ENCODE results near the gene ZNF479.

DNA sequence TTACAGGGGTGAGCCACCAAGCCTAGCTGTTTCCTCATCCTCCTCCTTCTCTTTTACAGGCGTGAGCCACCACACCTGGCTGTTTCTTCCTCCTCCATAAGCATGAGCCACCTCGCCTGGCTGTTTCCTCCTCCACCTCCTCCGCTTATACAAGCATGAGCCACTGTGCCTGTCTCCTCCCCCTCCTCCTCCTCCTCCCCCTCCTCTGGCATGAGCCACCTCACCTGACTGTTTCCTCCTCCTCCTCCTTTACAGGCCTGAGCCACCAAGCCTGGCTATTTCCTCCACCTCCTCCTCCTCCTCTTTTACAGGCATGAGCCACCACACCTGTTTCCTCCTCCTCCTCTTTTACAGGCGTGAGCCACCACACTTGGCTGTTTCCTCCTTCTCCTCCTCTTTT, 49.8 kb upstream of the ZNF479 start:
- TF ChIP-seq FOXK2 (IDR thresholded peaks at IDR 0.05) (no peak), SUPT20H (IDR thresholded peaks at IDR 0.05; ENCODE audit: borderline replicate concordance, control insufficient read depth, low read depth, low read length) (no peak), PAX5 (IDR thresholded peaks at IDR 0.05; ENCODE audit: borderline replicate concordance, low read depth, low read length) (no peak), CTCF (IDR thresholded peaks at IDR 0.05 in 2 of 3, conservative IDR thresholded peaks at IDR 0.05 in 1 of 3; ENCODE audit: control insufficient read depth in 2 of 3, extremely low read depth in 1 of 3, insufficient read depth in 1 of 3, low read depth in 3 of 3, low read length in 3 of 3) (no peak), RAD51 (IDR thresholded peaks at IDR 0.05) (no peak), CBX3 (IDR thresholded peaks at IDR 0.05; ENCODE audit: borderline replicate concordance, low read depth) (no peak), ZNF384 (IDR thresholded peaks at IDR 0.05; ENCODE audit: borderline replicate concordance, low read depth, low read length) (no peak), POLR2AphosphoS5 (IDR thresholded peaks at IDR 0.05; ENCODE audit: low read length) (no peak), EP300 (IDR thresholded peaks at IDR 0.05; ENCODE audit: borderline replicate concordance in 1 of 2, control insufficient read depth in 1 of 2, low read depth in 2 of 2, low read length in 2 of 2) (no peak)
- TF ChIP-seq, protein P1, sequence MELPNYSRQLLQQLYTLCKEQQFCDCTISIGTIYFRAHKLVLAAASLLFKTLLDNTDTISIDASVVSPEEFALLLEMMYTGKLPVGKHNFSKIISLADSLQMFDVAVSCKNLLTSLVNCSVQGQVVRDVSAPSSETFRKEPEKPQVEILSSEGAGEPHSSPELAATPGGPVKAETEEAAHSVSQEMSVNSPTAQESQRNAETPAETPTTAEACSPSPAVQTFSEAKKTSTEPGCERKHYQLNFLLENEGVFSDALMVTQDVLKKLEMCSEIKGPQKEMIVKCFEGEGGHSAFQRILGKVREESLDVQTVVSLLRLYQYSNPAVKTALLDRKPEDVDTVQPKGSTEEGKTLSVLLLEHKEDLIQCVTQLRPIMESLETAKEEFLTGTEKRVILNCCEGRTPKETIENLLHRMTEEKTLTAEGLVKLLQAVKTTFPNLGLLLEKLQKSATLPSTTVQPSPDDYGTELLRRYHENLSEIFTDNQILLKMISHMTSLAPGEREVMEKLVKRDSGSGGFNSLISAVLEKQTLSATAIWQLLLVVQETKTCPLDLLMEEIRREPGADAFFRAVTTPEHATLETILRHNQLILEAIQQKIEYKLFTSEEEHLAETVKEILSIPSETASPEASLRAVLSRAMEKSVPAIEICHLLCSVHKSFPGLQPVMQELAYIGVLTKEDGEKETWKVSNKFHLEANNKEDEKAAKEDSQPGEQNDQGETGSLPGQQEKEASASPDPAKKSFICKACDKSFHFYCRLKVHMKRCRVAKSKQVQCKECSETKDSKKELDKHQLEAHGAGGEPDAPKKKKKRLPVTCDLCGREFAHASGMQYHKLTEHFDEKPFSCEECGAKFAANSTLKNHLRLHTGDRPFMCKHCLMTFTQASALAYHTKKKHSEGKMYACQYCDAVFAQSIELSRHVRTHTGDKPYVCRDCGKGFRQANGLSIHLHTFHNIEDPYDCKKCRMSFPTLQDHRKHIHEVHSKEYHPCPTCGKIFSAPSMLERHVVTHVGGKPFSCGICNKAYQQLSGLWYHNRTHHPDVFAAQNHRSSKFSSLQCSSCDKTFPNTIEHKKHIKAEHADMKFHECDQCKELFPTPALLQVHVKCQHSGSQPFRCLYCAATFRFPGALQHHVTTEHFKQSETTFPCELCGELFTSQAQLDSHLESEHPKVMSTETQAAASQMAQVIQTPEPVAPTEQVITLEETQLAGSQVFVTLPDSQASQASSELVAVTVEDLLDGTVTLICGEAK (IDR thresholded peaks at IDR 0.05; ENCODE audit: borderline replicate concordance) = no peak
